Posterior cingulate gyrus (tissue), 11 donors: Measurements from ENCODE around the gene OSER1.

Experiments used
- DNase-seq, 10 donors: peaks; one replicate each; pipeline versions ENCODE4 v3.0.0 to v3.0.0-alpha.2; 2020 to 2021; ENCODE audit warnings: mixed read lengths in 3 of 10
- intact Hi-C: fragments of 100-400 bp; cut with DNase I; formaldehyde crosslinking; loops from one replicate; pipeline ENCODE4 v1.15.1; 2023

The OSER1 gene

DNA sequence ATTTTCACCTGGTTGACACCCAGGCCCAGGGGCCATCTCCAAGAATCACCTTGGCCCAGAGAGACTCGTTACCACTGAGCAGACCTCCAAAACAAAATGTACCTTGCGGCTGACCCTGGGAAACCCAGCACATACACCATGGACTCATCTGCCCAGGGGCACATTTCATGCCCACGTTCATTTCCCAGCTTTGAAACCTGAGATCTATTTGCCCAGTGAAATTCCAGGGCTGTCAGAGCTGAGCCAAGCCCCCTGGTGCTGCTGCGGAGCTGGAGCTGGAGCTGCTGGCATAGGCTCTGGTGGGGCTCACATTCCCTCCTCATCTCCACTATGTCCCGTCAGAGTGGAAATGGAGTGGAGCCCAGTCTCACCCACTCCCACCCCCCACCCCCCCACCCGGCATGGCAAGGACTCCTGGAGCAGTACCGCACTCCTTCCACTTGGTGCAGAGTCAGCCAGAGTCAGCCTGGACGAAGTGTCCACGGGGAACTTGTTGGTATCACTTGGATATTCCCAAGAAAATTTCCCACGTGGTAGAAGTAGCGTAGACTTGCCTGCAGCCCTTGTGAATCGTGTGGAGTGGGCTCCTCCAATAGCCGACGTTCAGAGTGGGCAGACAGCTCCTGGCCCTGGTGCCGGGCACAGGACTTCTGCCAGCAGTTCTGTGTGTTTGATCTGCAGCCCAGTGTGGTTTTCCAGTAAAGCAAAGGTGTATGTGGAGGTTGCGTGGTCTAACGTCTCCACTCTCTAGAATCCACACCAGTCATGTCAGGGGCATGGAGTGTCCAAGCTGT is 18.1 kb upstream of the OSER1 start:
- intact Hi-C loops = no loop called here
- DNase-seq = peak in 2 of 10 donors; percentile 29 to 54

DNA sequence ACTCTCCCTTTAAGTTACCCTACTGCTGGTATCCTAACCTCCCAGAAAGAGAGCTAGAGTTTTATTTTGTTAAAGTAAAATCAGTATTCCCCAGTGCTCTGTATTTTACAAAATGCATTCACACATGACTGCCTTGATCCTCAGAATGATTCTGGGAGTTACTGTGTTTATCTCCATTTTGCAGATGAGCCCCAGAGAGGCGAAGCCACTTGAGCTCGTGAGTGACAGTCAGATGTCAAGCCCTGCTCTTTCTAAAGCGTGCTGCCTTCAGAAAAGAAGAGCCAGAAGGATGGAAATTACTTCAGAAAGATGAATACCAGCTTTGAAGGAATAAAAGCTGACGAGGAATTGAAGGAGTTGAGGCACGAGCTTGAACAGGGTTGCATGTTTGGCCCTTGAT is 14.1 kb upstream of the OSER1 start:
- DNase-seq = no peak
- intact Hi-C loops = no loop called here

DNA sequence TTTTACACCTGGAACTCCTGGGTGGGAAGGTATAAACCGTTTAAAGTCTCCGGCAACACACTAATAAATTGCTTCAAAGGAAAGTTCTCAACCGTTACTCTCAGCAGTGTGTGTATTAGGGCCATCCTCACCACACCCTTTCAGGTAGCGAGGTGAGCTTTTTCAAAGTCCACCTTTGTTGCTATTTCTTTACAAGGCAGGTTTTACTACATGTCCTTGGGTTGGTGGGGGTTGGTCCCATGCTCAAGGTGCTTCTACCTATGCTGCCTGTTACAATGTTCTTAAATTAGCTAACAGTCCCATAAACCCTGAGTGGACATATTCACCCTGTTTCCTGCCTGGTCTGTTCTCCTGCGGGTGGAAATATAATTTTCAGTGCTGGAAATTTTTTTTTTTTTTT is 13.2 kb upstream of the OSER1 start:
- intact Hi-C loops = no loop called here

DNA sequence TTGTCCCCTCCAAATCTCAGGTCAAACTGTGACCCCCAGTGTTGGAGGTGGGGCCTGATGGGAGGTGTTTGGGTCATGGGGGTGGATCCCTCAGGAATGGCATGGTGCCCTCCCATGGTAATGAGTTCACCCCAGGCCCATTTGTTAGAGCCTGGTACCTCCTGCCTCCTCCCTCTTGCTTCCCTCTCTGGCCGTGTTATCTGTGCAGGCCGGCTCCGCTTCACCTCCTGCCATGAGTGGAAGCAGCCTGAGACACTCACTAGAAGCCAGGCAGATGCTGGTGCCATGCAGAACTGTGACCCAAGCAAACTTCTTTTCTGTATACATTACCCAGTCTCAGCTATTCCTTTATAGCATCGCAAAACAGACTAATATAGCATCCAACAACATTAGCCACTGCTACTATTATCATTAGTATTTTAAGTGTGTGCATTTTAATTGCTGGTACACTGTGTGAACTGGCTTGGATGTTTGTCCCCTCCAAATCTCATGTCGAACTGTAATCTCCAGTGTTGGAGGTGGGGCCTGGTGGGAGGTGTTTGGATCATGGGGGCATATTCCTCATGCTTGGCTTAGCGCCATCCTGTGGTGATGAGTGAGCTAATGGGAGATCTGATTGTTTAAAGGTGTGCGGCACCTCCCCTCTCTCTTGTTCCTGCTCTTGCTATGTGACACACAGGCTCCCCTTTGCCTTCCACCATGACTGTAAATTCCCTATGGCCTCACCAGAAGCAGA is 12.2 kb upstream of the OSER1 start:
- peak in 2 of 10 donors; percentile 24 to 31 for DNase-seq
- intact Hi-C loops = no loop called here

More for the DNA sequence above, 13.2 kb upstream of the OSER1 start:
- peak in 1 of 10 donors; percentile 5 for DNase-seq

DNA sequence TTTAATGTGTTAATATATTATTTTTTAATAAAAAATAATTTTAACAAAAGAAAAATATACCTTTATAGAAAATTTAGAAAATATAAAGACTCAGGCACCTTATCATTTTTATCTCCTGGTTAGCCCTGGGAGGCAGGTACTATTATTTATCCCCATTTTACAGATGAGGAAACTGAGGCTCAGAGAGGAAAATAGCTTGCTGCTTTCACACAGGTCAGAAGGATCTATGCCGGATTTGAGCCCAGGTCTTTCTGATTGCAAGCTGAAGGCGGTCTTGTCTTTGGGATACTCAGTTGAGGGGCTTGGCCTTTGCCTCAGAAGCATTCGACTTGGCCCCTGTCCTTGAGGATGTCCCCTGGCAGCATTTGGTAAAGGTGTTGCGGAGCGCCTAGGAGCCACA is 11.5 kb upstream of the OSER1 start:
- intact Hi-C loops = no loop called here

DNA sequence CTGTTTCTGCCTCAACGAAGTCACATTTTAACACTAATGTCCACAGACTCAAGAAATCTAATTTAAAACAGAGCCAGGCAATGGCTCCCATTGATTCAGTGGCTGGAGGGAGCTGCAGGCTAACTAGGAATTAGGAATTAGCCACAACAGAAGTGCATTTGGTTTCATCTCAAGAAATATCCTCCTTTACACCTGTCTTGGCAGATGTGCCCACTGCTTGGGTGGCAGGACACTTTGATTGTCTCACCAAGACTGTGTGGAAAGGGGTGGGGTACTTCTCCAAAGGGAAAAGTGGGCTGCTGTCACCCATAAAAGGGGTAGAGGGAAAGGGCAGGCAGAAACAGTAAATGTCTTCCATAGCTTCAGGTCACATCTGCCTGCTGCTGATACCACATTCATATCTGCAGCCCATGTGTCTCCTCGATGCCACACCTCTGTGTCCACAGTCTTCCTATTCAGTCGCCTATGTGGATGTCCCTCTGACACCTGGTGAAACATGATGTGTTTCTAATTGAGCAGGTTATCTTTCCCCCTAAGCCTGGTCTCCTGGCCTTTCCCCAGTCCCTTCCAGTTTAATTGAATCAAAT is 10.9 kb upstream of the OSER1 start:
- no peak for DNase-seq
- intact Hi-C loops = no loop called here

More for the DNA sequence above, 11.5 kb upstream of the OSER1 start:
- DNase-seq = peak in 2 of 10 donors; percentile 5 to 34

DNA sequence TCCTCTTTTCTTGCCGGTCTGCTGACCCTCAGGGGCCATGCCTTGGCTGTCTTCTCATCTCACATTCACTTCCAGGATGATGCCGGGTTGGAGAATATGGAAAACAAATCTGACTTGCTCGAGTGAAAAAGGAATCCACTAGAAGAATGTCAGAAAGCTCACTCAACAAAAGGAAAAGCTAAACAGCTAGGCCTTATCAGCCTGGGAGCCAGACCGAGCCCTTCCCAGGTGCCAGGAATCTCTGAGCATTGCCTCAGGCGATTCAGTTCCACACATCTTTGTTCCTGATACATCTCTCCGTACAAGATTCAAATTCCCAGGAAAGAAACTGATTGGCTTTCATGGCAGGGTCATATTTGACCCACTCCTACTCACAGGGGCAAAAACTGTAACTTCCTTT is 9.2 kb upstream of the OSER1 start:
- DNase-seq = peak in 1 of 10 donors; percentile 9
- intact Hi-C loops = loop anchor here (5.0 to 10.0 kb wide), 3 partner anchors 168 to 395 kb away; no protein-coding TSS in a partner anchor

DNA sequence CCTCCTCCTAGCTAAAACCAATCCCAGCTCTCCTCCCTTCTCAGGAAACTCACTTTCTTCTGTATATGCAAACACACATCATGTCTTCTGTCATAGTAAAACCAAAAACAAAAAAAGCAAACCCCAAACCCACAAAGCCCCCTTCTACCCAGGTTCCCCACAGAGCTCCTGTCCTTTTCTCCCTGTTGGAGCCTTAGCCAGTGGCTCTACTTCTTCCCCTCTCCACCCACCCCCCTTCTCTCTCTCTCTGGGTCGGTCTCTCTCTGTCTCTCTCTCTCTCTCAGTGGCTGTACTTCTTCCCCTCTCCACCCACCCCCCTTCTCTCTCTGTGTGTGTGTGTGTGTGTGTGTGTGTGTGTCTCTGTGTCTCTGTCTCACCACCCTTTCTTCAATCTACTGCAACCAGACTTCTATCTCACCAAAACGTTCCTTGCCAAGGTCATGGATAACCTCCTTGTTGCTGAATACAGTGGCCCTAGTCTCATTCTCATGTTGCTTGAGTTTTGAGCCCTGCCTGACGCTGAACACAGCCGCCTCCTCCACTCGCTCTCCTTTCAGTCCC is 8.7 kb upstream of the OSER1 start:
- intact Hi-C loops = loop anchor here (5.0 to 10.0 kb wide), 3 partner anchors 168 to 396 kb away; no protein-coding TSS in a partner anchor
- peak in 1 of 10 donors; percentile 56 for DNase-seq

DNA sequence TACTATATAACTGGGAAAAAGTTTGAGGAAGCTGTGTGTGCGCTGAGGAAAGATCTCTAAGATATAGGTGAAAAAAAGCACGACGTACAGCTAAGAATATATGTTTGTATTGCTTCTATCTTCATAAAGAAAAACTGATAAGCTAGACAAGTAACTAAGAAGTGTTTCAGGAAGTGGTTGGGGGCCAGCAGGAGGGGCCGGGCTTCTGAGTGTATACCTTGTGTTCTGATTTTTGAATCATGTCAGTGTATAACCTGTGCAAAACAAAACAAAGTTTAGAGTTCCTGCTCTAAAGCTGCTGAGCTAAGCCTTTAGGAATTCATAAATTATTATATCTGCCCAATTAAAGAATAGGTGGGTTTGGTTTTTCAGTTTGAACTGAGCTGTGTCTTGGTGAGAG is 7.9 kb upstream of the OSER1 start:
- DNase-seq = peak in 1 of 10 donors; percentile 29

DNA sequence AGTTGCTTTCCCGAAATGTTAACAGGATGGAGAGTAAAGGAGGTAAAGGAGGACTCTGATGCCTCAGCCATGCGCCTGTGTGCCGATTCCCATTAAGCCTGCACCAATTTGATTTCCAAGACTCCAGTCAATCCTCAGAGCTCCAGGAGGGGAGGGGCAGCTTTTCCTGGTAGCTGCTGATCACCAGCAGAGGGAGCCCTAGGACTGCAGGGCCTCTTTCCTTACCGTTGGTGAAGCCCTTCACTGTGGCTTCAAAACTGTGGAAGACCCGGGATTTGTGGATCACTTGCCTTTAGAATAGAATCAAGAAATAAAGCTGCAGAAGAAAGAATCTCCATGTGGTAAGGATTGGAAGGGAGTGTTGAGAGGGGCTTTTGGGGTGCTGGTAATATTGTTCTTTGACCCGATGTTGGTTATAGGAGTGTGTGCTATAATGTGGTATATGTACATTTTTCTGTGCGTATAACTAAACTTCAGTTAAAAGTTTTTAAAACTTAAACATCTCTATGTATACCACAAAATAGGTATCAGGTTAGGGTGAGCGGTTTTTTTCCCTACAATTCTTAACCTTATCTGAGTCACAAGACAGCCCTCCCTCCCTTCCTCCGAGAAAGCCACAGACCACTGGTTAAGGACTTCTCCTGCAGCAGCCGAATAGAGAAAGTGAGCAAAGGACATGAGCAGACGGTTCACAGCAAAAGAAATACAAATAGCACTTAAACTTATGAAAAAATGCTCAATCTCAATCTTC is 6.9 kb upstream of the OSER1 start:
- peak in 8 of 10 donors; percentile 59 to 95 (median 68) for DNase-seq

More for the DNA sequence above, 7.9 kb upstream of the OSER1 start:
- intact Hi-C loops = loop anchor here (5.0 to 10.0 kb wide), 3 partner anchors 169 to 396 kb away; no protein-coding TSS in a partner anchor

DNA sequence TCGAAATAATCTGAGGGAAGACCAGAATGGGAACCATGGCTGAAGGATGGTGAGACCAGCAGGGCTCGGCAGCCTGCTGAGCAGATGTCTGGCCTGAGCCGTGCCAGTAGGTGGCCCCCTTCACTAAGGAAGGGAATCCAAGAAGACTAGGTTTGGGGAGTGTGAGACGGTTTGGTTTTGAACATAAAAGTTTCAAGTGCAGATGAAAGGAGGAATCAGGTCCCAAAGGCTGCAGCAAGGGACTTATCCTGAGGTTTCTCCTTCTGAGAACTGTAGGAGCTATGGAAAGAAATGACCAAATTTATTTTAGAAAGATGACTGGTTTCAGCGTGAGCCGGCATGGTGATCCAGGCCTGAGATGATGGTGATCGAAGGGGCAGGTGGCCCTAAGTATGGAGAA is 4.6 kb upstream of the OSER1 start:
- intact Hi-C loops = loop anchor here (1.0 to 10.0 kb wide), 4 partner anchors 96 to 400 kb away; partner anchors contain the start of gene FITM2
- peak; percentile 57 to 97 (median 78) for DNase-seq

More for the DNA sequence above, 6.9 kb upstream of the OSER1 start:
- intact Hi-C loops = loop anchor here (5.0 to 10.0 kb wide), 3 partner anchors 170 to 397 kb away; no protein-coding TSS in a partner anchor

DNA sequence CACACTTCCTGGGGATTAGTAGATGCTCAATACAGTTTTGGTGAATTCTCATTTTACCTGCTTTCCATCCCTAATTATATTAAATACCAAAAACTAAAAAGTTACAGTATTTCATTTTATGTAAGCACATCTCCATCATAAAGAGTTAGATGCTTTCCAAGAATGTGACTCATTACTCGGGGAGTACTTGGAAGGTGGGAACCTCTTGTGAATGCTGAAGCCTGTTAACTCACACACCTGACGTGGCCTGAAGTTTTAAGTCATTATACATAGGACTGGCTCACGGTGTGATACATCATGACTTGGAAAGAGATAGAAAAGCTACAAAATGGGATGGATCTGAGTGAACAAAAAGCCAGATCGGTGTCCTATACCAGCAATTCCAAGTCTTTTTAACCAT is 2.2 kb upstream of the OSER1 start:
- intact Hi-C loops = loop anchor here (10.0 kb wide), 1 partner anchor 402 kb away; no protein-coding TSS in a partner anchor

DNA sequence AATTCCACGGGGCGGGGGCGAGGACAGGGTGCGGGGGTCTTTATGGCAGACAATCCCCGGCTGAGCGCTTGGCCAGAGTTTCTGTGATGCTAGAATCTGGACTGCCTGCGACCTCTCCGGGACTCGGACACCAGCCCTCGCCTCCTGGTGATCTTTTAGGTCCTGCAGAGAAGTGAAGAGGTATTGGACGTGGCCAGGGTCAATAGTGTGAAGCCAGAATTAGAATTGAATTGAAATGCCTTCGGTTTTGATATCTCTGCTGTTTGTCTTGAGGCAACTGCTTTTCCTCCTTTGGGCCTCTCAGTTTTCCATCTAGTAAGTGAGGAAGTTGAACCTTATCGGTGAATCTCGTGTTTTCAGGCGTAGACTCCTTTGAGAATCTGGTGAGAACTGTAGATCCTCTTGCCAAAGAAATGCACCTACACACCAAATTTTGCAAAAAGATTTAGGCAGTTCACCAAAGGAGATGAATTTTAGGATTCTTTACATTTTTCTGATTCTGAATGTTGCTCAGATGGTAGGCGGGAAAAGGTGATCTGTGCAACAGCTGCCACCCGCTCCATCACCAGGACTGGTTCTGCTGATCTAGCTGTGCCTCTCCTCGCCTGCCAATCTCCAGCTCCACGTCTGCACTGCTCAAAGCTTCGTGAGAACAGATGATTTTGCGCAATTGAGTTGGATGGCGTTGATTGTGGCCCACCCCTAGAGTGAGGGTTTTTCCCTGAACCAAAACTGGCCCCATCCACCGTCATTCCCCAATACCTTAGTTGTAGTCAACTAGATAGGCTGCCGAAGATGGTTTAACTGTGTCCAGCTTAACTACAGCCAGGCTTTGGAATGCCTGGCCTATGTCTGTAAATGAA is 837 bp upstream of the OSER1 start:
- intact Hi-C loops = loop anchor here (10.0 kb wide), 1 partner anchor 403 kb away; no protein-coding TSS in a partner anchor
- peak in 8 of 10 donors; percentile 22 to 91 (median 40) for DNase-seq

More for the DNA sequence above, 2.2 kb upstream of the OSER1 start:
- no peak for DNase-seq

DNA sequence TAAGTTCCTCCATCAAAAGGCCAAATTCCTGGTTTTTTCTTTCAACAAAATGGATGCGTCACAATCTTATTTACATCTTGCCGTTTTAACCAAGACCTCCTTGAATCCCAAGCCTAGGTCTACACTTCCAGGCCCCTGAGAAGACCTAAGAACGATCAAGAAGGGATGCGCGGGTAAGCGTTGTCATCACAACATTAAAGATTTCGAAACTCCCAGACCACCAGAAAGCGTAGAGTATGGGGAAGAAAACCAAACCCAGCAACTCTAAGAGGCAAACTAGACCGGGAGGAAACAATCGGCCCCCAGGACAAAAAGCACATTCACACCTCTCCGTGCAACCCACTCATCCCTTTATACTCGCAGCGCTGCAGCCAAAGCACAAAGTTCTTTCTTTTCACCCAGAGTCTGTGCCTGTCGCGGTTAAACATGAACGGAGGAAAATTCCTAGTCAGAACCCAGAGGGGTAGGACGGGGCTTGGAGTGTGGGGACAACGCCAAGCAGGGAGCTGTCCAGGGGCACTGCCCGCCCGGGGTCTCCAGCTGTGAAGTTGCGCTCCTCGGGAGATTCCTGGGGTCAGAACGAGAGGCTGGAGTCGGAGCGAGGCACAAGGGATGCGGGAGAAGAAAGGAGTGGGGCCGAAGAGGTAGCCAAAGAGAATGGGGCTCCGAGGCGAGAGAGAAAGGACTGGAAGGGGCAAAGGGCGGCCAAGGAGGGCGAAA is 725 bp downstream of the OSER1 start:
- intact Hi-C loops = loop anchor here (10.0 kb wide), 1 partner anchor 405 kb away; no protein-coding TSS in a partner anchor
- DNase-seq = peak in 3 of 10 donors; percentile 26 to 77 (median 75)

DNA sequence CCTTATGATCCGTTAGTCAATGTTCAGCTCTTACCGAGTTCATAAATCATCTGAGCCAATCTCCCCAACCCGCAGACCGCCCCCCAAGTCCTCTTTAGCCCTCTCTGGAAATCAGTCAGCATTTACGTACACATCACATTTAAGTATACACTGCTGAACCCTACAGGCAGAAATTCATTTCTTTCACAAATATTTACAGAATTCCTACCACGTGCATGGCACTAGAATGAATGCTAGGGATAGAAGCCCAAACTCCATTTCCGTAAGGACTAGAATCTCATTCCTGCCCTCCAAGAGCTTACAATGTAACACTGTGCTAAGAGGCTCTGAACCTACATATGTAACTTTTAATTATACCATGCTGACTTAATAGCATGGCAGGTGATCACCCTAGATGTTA is 1.8 kb downstream of the OSER1 start:
- DNase-seq = no peak
- intact Hi-C loops = no loop called here

DNA sequence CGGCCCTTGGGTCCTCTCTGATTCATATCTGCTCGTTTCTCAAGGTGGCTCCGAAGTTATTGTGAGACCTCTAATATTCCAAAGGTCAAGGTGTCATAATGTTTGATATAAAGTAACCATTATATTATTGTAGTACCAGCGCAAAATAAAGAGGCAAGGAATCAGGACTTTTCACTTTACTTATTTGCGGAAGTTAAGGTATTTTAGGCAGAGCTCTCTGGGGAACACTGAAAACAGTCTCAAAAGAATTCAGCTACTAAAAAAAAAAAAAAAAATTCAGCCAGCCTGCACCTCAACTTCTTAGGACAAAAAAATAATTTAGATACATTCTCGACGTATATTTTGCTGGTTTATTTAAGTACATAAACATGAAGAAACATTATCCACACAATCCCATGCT is 2.4 kb downstream of the OSER1 start:
- no peak for DNase-seq

DNA sequence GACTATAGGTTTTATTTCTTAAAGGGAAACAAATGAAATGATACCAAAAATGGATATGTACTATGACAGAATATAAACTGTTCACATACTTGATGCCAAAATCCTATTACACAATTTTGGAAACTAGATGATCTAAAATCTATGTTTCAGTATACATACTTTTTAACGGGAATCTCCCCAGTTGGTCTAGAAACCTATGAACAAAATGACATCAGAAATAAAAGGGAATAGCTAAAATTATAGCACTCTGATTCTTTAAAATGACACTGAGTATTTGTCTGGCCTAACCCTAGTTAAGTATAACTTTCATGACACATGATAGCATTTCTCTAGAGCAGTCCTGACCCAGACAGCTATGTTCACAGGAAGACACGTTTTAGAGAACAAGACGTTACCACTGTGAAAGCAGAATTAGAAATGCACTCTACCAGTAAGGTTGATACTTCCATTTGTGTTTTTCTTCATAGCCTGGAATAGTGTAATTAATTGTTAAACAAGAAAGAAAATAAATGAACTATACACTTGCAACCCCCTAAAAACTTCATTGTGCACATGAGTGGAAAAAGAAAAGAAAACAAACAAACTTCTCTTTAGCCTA is 3.3 kb downstream of the OSER1 start:
- DNase-seq = no peak
- intact Hi-C loops = no loop called here

More for the DNA sequence above, 2.4 kb downstream of the OSER1 start:
- intact Hi-C loops = no loop called here
